ENCODE measurements around the gene SPACA1.

The SPACA1 gene

DNA sequence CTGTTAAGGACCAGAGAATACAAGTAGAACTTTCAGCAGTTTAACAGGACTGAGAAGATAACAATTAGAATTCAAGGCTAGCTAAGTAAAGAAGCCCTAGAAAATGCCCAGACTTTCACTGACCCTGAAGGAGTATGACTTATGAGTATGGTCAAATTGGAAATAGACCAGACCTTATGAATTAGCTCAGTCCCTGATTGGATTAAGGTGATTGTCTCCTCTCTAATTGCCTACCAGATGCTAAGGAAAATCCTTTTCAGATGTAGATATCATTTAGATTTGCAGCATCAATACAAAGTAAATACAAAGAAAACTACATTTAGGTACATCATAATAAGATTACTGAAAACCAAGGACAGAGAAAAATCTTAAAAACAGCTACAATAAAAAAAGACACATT, 59.6 kb downstream of the SPACA1 start:
- DNase-seq: no peak

DNA sequence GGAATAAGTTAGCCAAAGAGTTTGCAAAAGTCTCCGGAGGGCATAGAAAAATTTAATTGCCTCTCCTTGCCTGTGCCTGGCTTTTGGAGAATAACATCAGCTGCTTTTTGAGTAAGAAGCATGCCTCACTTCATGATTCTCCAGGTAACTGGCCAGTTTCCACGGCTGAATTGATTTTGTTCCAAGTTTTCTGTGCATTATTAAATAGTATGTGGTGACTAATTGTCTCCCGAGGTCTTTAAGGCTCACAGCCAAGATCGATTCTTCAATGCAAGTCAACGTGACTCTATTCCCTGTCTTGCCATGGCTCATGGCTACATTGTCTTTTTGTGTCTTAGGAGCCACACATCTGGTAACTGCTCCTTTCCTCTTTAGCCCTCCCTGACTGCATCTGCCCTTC, 64.3 kb downstream of the SPACA1 start:
- DNase-seq: no peak

DNA sequence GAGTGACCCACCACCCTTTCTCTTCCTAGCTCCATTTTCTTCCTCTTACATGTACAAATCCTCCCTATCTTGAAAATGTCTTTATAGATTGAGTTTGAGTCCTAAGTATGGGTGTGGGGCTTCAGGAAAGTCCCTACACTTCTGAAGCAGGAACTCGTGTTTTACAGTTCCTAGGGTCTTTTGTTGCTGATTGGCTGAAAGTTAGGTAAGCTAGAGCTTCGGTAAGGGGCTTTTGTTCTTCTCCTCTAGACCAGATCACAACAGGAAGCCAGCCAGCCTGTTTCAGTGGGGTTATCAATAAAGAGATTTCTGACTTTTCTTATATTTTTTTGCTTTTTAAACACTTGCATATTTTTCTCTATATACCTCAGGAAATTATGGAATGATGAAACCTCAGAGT, 67.2 kb downstream of the SPACA1 start:
- no peak for DNase-seq

DNA sequence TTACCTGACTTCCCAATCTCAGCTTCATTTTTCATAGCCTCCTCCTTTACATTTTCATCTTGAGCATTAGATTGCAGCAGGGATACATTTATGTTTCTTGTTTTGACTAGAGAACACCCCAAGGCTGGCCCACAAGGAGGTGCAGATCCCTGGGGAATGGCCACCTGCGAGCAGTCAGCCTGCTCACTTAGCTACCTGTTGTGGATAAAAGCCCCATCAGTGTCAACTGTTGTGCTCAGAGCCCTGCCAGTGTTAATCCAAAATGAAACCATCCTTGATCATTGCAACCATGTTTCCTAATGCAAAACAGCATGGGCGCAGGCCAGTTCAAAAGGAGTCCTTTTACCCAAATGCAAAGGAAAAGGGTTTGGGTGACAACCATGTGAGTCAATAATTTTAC, 67.7 kb downstream of the SPACA1 start:
- DNase-seq: no peak

DNA sequence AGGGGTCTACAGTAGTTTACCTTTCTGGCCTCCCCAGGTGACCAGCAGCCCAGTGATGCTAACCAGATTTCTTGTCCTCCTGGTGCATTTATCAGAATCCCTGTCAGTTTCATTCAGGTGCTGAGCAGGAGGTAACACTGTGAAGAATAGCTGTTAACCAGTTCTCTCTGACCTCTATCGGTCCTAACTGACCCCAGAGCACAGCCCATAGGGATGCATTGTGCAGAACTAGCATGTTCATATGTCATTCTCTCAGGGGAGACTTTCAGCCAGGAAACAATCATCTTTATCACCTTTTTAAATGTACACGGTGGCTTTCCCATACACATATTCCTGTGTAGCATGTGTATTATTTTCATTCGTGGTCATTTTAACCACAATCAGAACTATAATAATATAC, 68.6 kb downstream of the SPACA1 start:
- DNase-seq: no peak
